Measurements from ENCODE around the gene KLHL29.

Gene KLHL29

GRCh38 chr2:23659773-23660172 lies 274.8 kb downstream of the KLHL29 start:
- no peak for DNase-seq
- H3K27me3 ChIP-seq, result no peaks in the 10 kb centered on the region
- no peak overlapping the region for H3K4me3 ChIP-seq (ENCODE audit: low read depth, low read length)
- no peaks in the 10 kb centered on the region for H3K9me3 ChIP-seq
- H3K4me1 ChIP-seq, result no peaks in the 10 kb centered on the region
- H3K36me3 ChIP-seq, result no peaks in the 10 kb centered on the region
- no peak for TF ChIP-seq CTCF (IDR thresholded peaks at IDR 0.05; ENCODE audit: low read depth, low read length)

- Histone ChIP-seq H3K4me1 (no peaks in the 10 kb centered on the region), H3K9me3 (no peaks in the 10 kb centered on the region), H3K36me3 (no peaks in the 10 kb centered on the region), H3K27me3 (no peaks in the 10 kb centered on the region), H3K4me3 (ENCODE audit: low read depth, low read length) (no peak overlapping the region)
- no peak for TF ChIP-seq CTCF (IDR thresholded peaks at IDR 0.05; ENCODE audit: low read depth, low read length)
- DNase-seq, result no peak
Observed at GRCh38 chr2:23660237-23660636, 275.3 kb downstream of the KLHL29 start.

- no peaks in the 10 kb centered on the region for H3K36me3 ChIP-seq
Observed at GRCh38 chr2:23661276-23662050, 276.5 kb downstream of the KLHL29 start.

DNA sequence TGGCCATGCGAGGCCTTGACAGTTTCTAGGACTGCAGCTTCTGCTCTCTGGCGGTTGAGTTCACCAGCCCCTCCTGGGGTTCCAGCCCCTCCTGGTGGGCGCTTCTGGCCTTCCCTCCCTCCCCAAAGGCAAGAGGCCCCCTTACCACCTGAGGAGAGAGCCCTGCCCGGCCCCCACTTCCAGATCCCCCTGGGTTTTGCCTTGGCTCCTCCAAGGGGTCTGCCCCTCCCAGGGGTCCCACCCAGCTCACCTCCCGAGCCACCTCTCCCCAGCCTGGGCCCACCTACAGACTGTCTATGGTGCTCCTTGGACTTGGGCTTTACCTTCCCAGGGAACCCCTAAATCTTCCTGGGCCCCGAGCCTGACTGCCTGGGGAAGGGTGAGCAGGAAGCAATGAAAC lies 277.5 kb downstream of the KLHL29 start:
- Histone ChIP-seq H3K27me3 (no peaks in the 10 kb centered on the region), H3K9me3 (no peaks in the 10 kb centered on the region), H3K36me3 (no peaks in the 10 kb centered on the region), H3K4me1 (no peaks in the 10 kb centered on the region), H3K4me3 (ENCODE audit: low read depth, low read length) (no peak overlapping the region)
- TF ChIP-seq CTCF (IDR thresholded peaks at IDR 0.05; ENCODE audit: low read depth, low read length), result no peak
- DNase-seq, result no peak

More at GRCh38 chr2:23661276-23662050, 276.5 kb downstream of the KLHL29 start:
- H3K4me1 ChIP-seq, result no peaks in the 10 kb centered on the region
- H3K4me3 ChIP-seq (ENCODE audit: low read depth, low read length), result no peak overlapping the region
- no peak for DNase-seq
- TF ChIP-seq CTCF (IDR thresholded peaks at IDR 0.05; ENCODE audit: low read depth, low read length), result no peak
- H3K9me3 ChIP-seq, result no peaks in the 10 kb centered on the region
- no peaks in the 10 kb centered on the region for H3K27me3 ChIP-seq

DNA sequence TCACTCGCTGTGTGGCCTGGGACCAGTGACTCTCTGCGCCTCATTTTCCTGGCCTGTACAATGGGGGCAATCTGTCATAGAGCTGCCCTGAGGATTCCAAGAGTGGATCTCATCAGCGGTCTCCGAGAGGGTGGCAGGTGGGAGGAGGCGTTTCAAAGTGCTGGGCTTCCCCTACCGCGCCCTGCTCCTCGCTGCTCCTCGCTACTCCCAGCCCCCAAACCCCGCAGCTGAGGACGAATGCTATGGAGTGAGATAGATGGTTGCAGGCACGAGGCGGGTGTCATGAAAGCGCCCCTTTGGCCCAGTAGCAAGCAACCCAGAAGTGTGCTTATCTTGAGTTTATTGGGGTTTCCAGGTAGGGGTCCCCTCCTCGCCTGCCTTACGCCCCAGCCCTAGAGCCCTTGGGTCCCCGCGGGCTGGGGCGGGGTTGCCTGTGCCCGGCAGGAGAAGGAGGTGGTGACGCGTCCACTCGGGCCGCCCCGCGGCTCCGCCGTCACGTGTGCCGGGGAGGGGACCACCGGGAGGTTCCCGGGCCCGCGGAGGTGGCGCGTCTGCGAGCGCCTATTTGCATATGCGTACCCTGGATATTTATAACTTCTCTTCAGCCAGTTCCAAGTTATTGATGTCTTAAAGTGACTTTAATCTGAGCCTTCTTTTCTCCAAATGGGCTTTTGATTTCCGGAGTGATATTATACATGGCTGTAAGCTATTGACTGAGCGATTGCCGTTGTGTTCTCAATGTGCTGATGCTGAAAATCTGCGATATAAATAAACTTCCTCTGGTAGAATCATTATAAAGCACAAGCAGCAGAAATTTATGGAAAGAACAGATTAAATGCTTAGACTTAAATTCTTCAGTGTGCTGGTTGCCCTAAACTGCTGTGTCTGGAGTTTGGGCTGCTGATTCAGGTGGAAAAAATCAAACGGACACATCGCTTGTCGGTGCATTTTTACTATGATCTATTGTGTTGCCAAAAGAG lies 278.3 kb downstream of the KLHL29 start:
- H3K4me3 ChIP-seq (ENCODE audit: low read depth, low read length), result no peak overlapping the region
- H3K4me1 ChIP-seq, result no peaks in the 10 kb centered on the region
- H3K27me3 ChIP-seq, result no peaks in the 10 kb centered on the region
- no peak for DNase-seq
- no peak for TF ChIP-seq CTCF (IDR thresholded peaks at IDR 0.05; ENCODE audit: low read depth, low read length)
- no peaks in the 10 kb centered on the region for H3K9me3 ChIP-seq
- H3K36me3 ChIP-seq, result no peaks in the 10 kb centered on the region
